ENCODE measurements around the gene C1orf198.

The C1orf198 gene

GRCh38 chr1:230834292-230834691 is 34.0 kb downstream of the C1orf198 start:
- Histone ChIP-seq H3K79me2 (ENCODE audit: control insufficient read depth, insufficient read depth, low read length) (no peaks in the 10 kb centered on the region), H3K56ac (ENCODE audit: low read length) (no peak overlapping the region), H4K8ac (ENCODE audit: low read depth, low read length) (no peak overlapping the region), H2BK120ac (ENCODE audit: low read depth, low read length) (no peak overlapping the region), H3K23ac (ENCODE audit: low read length) (no peak overlapping the region), H3K4me1 (ENCODE audit: control insufficient read depth, low read depth, low read length) (peaks cover 2% of the 10 kb centered on the region), H3K27me3 (ENCODE audit: insufficient read depth, low read length, poor library complexity) (no peaks in the 10 kb centered on the region), H2BK5ac (ENCODE audit: low read length) (no peak overlapping the region), H3K4me3 (ENCODE audit: low read length) (no peak overlapping the region), H3K36me3 (ENCODE audit: control insufficient read depth, insufficient read depth, low read length) (no peaks in the 10 kb centered on the region), H3K4ac (ENCODE audit: low read depth, low read length) (no peak overlapping the region), H3K79me1 (ENCODE audit: low read length) (no peaks in the 10 kb centered on the region), H3K18ac (ENCODE audit: low read length) (no peak overlapping the region), H2AK5ac (ENCODE audit: low read length) (no peak overlapping the region), H2BK15ac (replicated peaks; ENCODE audit: low read depth) (no peak overlapping the region), H3K9ac (ENCODE audit: low read length) (no peak overlapping the region), H3K4me2 (ENCODE audit: low read length) (no peak overlapping the region), H4K5ac (ENCODE audit: low read length) (no peak overlapping the region), H3K27ac (ENCODE audit: low read depth, low read length) (no peak overlapping the region)
- no CpG with 5 or more reads among the region's 3 CpGs for WGBS (ENCODE audit: extremely low coverage, insufficient coverage, low lambda C conversion rate)
- no peak for DNase-seq

- no peak for DNase-seq
- no peak overlapping the region for H4K8ac ChIP-seq (ENCODE audit: low read depth, low read length)
Observed at GRCh38 chr1:230833511-230833910, 34.8 kb downstream of the C1orf198 start.

GRCh38 chr1:230832476-230832875 is 35.8 kb downstream of the C1orf198 start:
- H3K9ac ChIP-seq (ENCODE audit: low read length) = no peak overlapping the region
- no CpG with 5 or more reads among the region's 1 CpG for WGBS (ENCODE audit: extremely low coverage, insufficient coverage, low lambda C conversion rate)
- no peak for DNase-seq
- peaks cover 2% of the 10 kb centered on the region for H3K4me1 ChIP-seq (ENCODE audit: control insufficient read depth, low read depth, low read length)
- H3K23ac ChIP-seq (ENCODE audit: low read length) = no peak overlapping the region
- H2AK5ac ChIP-seq (ENCODE audit: low read length) = no peak overlapping the region
- H3K18ac ChIP-seq (ENCODE audit: low read length) = no peak overlapping the region
- no peak overlapping the region for H3K4me3 ChIP-seq (ENCODE audit: low read length)
- no peak overlapping the region for H4K8ac ChIP-seq (ENCODE audit: low read depth, low read length)
- H4K5ac ChIP-seq (ENCODE audit: low read length) = no peak overlapping the region
- no peak overlapping the region for H2BK120ac ChIP-seq (ENCODE audit: low read depth, low read length)
- no peaks in the 10 kb centered on the region for H3K36me3 ChIP-seq (ENCODE audit: control insufficient read depth, insufficient read depth, low read length)
- no peak overlapping the region for H3K27ac ChIP-seq (ENCODE audit: low read depth, low read length)
- H2BK15ac ChIP-seq (replicated peaks; ENCODE audit: low read depth) = no peak overlapping the region
- no peaks in the 10 kb centered on the region for H3K79me2 ChIP-seq (ENCODE audit: control insufficient read depth, insufficient read depth, low read length)
- H3K4me2 ChIP-seq (ENCODE audit: low read length) = no peak overlapping the region
- H3K27me3 ChIP-seq (ENCODE audit: insufficient read depth, low read length, poor library complexity) = no peaks in the 10 kb centered on the region
- H3K56ac ChIP-seq (ENCODE audit: low read length) = no peak overlapping the region
- H3K79me1 ChIP-seq (ENCODE audit: low read length) = no peaks in the 10 kb centered on the region
- H3K4ac ChIP-seq (ENCODE audit: low read depth, low read length) = no peak overlapping the region
- no peak overlapping the region for H2BK5ac ChIP-seq (ENCODE audit: low read length)

More at GRCh38 chr1:230833511-230833910, 34.8 kb downstream of the C1orf198 start:
- Histone ChIP-seq H2BK120ac (ENCODE audit: low read depth, low read length) (no peak overlapping the region), H3K27ac (ENCODE audit: low read depth, low read length) (no peak overlapping the region), H3K18ac (ENCODE audit: low read length) (no peak overlapping the region), H2BK5ac (ENCODE audit: low read length) (no peak overlapping the region), H4K5ac (ENCODE audit: low read length) (no peak overlapping the region), H3K56ac (ENCODE audit: low read length) (no peak overlapping the region), H3K4ac (ENCODE audit: low read depth, low read length) (no peak overlapping the region), H3K36me3 (ENCODE audit: control insufficient read depth, insufficient read depth, low read length) (no peaks in the 10 kb centered on the region), H3K4me2 (ENCODE audit: low read length) (no peak overlapping the region), H3K23ac (ENCODE audit: low read length) (no peak overlapping the region), H3K27me3 (ENCODE audit: insufficient read depth, low read length, poor library complexity) (no peaks in the 10 kb centered on the region), H2AK5ac (ENCODE audit: low read length) (no peak overlapping the region), H3K4me1 (ENCODE audit: control insufficient read depth, low read depth, low read length) (peaks cover 2% of the 10 kb centered on the region), H3K79me1 (ENCODE audit: low read length) (no peaks in the 10 kb centered on the region), H3K4me3 (ENCODE audit: low read length) (no peak overlapping the region), H3K9ac (ENCODE audit: low read length) (no peak overlapping the region), H3K79me2 (ENCODE audit: control insufficient read depth, insufficient read depth, low read length) (no peaks in the 10 kb centered on the region), H2BK15ac (replicated peaks; ENCODE audit: low read depth) (no peak overlapping the region)
- WGBS (ENCODE audit: extremely low coverage, insufficient coverage, low lambda C conversion rate) = no CpG with 5 or more reads among the region's 3 CpGs

- no CpG with 5 or more reads among the region's 1 CpG for WGBS (ENCODE audit: extremely low coverage, insufficient coverage, low lambda C conversion rate)
- peaks cover 2% of the 10 kb centered on the region for H3K4me1 ChIP-seq (ENCODE audit: control insufficient read depth, low read depth, low read length)
- no peaks in the 10 kb centered on the region for H3K79me2 ChIP-seq (ENCODE audit: control insufficient read depth, insufficient read depth, low read length)
- no peak overlapping the region for H3K9ac ChIP-seq (ENCODE audit: low read length)
- H3K27me3 ChIP-seq (ENCODE audit: insufficient read depth, low read length, poor library complexity) = no peaks in the 10 kb centered on the region
- no peak overlapping the region for H3K27ac ChIP-seq (ENCODE audit: low read depth, low read length)
- H3K4ac ChIP-seq (ENCODE audit: low read depth, low read length) = no peak overlapping the region
- no peaks in the 10 kb centered on the region for H3K79me1 ChIP-seq (ENCODE audit: low read length)
- no peak overlapping the region for H2BK15ac ChIP-seq (replicated peaks; ENCODE audit: low read depth)
- no peak overlapping the region for H3K23ac ChIP-seq (ENCODE audit: low read length)
- no peak overlapping the region for H4K8ac ChIP-seq (ENCODE audit: low read depth, low read length)
- no peak overlapping the region for H3K4me2 ChIP-seq (ENCODE audit: low read length)
- H3K36me3 ChIP-seq (ENCODE audit: control insufficient read depth, insufficient read depth, low read length) = no peaks in the 10 kb centered on the region
- no peak for DNase-seq
- H2BK5ac ChIP-seq (ENCODE audit: low read length) = no peak overlapping the region
- no peak overlapping the region for H3K4me3 ChIP-seq (ENCODE audit: low read length)
- no peak overlapping the region for H2BK120ac ChIP-seq (ENCODE audit: low read depth, low read length)
- H3K56ac ChIP-seq (ENCODE audit: low read length) = no peak overlapping the region
- H4K5ac ChIP-seq (ENCODE audit: low read length) = no peak overlapping the region
- H2AK5ac ChIP-seq (ENCODE audit: low read length) = no peak overlapping the region
- no peak overlapping the region for H3K18ac ChIP-seq (ENCODE audit: low read length)
Observed at GRCh38 chr1:230831771-230832170, 36.5 kb downstream of the C1orf198 start.

- WGBS (ENCODE audit: extremely low coverage, insufficient coverage, low lambda C conversion rate) = no CpG with 5 or more reads among the region's 4 CpGs
- Histone ChIP-seq H3K27me3 (ENCODE audit: insufficient read depth, low read length, poor library complexity) (no peaks in the 10 kb centered on the region), H4K8ac (ENCODE audit: low read depth, low read length) (no peak overlapping the region), H3K79me2 (ENCODE audit: control insufficient read depth, insufficient read depth, low read length) (no peaks in the 10 kb centered on the region), H3K79me1 (ENCODE audit: low read length) (no peaks in the 10 kb centered on the region), H3K4me1 (ENCODE audit: control insufficient read depth, low read depth, low read length) (no peaks in the 10 kb centered on the region), H2AK5ac (ENCODE audit: low read length) (no peak overlapping the region), H2BK15ac (replicated peaks; ENCODE audit: low read depth) (no peak overlapping the region), H3K23ac (ENCODE audit: low read length) (no peak overlapping the region), H3K9ac (ENCODE audit: low read length) (no peak overlapping the region), H3K4me2 (ENCODE audit: low read length) (no peak overlapping the region), H3K4me3 (ENCODE audit: low read length) (no peak overlapping the region), H2BK5ac (ENCODE audit: low read length) (no peak overlapping the region), H4K5ac (ENCODE audit: low read length) (no peak overlapping the region), H2BK120ac (ENCODE audit: low read depth, low read length) (no peak overlapping the region), H3K36me3 (ENCODE audit: control insufficient read depth, insufficient read depth, low read length) (no peaks in the 10 kb centered on the region), H3K4ac (ENCODE audit: low read depth, low read length) (no peak overlapping the region), H3K18ac (ENCODE audit: low read length) (no peak overlapping the region), H3K56ac (ENCODE audit: low read length) (no peak overlapping the region), H3K27ac (ENCODE audit: low read depth, low read length) (no peak overlapping the region)
- no peak for DNase-seq
Observed at GRCh38 chr1:230828421-230828820, 39.9 kb downstream of the C1orf198 start.

GRCh38 chr1:230827801-230828200 is 40.5 kb downstream of the C1orf198 start:
- H2AK5ac ChIP-seq (ENCODE audit: low read length) = no peak overlapping the region
- no peaks in the 10 kb centered on the region for H3K79me1 ChIP-seq (ENCODE audit: low read length)
- no peak overlapping the region for H3K4ac ChIP-seq (ENCODE audit: low read depth, low read length)
- no peak overlapping the region for H3K18ac ChIP-seq (ENCODE audit: low read length)
- H3K56ac ChIP-seq (ENCODE audit: low read length) = no peak overlapping the region
- no peak overlapping the region for H2BK120ac ChIP-seq (ENCODE audit: low read depth, low read length)
- no peak for DNase-seq
- no peaks in the 10 kb centered on the region for H3K4me1 ChIP-seq (ENCODE audit: control insufficient read depth, low read depth, low read length)
- no peak overlapping the region for H2BK15ac ChIP-seq (replicated peaks; ENCODE audit: low read depth)
- no peaks in the 10 kb centered on the region for H3K79me2 ChIP-seq (ENCODE audit: control insufficient read depth, insufficient read depth, low read length)
- no peak overlapping the region for H3K4me3 ChIP-seq (ENCODE audit: low read length)
- H3K36me3 ChIP-seq (ENCODE audit: control insufficient read depth, insufficient read depth, low read length) = no peaks in the 10 kb centered on the region
- H4K8ac ChIP-seq (ENCODE audit: low read depth, low read length) = no peak overlapping the region
- H2BK5ac ChIP-seq (ENCODE audit: low read length) = no peak overlapping the region
- H3K4me2 ChIP-seq (ENCODE audit: low read length) = no peak overlapping the region
- no CpG with 5 or more reads among the region's 5 CpGs for WGBS (ENCODE audit: extremely low coverage, insufficient coverage, low lambda C conversion rate)
- no peak overlapping the region for H3K23ac ChIP-seq (ENCODE audit: low read length)
- H4K5ac ChIP-seq (ENCODE audit: low read length) = no peak overlapping the region
- no peak overlapping the region for H3K9ac ChIP-seq (ENCODE audit: low read length)
- no peaks in the 10 kb centered on the region for H3K27me3 ChIP-seq (ENCODE audit: insufficient read depth, low read length, poor library complexity)
- no peak overlapping the region for H3K27ac ChIP-seq (ENCODE audit: low read depth, low read length)

All from mesendoderm (in vitro differentiated cells).